ENCODE measurements around the gene CLCF1. TPM values are rescaled to one million over a fixed set of nuclear protein-coding genes. Genes with fewer than 3 reads are reported as not detected.

Gene CLCF1
- 7.5 and 8.1 TPM in 2 replicates for total RNA-seq (2014; rRNA removed; shearing (Covaris generic))

DNA sequence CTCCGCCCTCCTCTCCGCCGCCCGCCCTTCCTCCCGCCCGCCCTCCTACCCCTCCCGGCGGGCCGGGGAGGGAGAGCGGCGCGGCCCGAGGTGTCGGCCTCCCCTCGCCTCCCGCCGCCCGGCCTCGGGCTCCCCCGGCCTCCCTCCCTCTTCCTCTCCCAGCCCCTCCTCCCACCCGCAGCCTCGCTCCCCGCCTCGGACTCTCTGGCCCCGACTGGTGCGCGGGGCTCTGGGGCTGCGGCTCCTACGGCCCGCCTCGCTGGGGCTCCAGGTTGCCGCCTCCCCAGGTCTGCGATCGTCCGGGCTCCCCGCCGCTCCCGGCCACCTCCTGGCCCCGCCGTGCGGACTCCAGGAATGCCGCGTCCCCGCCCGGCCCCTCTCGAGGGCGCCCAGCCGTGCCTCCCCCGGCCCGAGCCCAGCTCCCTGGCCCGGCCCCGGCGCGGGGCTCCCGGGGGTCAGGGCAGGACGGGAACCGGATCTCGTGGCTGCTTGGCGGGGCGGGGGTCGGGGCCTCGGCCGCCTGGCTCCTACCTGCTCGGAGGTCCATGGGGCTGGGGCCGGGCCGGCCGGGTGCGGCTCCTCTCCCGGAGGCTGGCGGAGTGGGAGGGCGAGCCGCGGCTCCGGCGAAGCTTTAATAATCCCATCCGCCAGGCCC lies at the start of gene CLCF1:
CLCF1 (minus strand) TSS at position 606 of the 655 bp plus-strand sequence; CDS start at position 547, 59 bp downstream.
- DNase-seq (ENCODE audit: low spot score), result no peak

DNA sequence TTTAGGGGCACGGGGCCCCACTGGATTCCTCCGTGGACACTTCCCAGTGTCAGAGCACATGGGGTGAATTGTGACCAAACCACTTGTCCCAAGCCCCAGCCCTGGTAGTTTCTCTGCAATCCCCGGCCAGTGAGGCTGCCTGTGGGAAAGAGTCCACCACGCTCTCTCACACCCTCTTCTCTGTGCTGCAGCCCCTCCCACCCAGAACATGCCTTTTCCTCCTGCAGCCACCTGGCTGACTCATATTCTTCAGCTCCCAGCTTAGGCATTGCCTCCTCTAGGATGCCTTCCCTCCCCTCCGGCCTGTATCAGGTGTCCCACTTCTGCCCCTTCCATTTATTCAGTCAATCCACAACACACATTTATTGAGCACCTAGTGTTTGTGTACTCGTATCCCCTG lies 49.5 kb upstream of the CLCF1 start:
- DNase-seq (ENCODE audit: low spot score), result no peak

DNA sequence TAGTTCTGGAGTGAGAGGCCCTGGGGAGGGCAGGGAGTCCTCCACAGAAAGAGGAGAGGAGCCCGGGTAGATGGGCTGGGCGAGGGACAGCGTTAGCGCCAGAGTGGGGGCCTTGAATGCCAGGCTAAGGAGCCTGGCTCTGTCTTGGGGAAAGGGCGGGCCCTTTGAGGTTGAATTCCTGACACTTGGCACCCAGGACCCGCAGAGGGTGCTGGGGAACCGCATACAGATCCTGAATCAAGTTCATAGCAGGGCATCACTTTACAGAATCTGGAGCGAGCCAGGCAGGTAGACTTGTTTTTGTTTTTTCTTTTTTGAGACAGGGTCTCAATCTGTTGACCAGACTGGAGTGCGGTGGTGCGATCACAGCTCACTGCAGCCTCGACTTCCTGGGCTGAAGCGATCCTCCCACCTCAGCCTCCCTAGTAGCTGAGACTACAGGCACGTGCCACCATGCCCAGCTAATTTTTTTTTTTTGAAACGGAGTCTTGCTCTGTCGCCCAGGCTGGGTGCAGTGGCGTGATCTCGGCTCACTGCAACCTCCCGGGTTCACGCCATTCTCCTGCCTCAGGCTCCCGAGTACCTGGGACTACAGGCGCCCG lies 48.1 kb upstream of the CLCF1 start:
- no peak for DNase-seq (ENCODE audit: low spot score)

DNA sequence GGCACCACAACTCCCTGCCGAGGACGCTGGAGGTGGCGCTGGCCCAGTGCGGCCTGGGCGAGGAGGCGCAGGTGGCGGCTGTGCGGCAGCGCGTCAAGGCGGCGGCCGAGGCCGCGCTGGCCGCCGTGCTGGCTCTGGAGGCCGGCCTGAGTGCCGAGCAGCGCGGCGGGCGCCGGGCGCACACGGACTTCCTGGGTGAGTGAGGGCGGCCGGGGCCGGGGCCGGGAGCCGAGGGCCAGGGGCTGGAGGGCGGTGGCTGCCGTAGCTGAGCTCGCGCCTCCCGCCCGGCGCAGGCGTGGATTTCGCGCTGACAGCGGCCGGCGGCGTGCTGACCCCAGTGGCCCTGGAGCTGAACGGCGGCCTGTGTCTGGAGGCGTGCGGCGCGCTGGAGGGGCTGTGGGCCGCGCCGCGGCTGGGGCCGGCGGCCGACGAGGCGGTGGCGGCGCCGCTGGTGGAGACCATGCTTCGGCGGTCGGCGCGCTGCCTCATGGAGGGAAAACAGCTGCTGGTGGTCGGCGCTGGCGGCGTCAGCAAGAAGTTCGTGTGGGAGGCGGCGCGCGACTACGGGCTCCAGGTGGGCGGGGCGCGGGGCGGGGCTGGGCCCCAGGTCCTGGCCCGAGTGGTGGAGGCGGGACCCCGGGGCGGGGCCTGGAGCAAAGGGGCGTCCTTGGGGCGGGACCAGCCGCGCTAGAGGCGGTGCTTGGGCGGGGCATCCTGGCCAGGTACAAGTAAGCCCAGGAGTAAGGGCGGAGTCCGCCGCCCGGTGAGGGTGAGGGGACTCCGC lies 47.4 kb upstream of the CLCF1 start:
- peak; percentile 67 for DNase-seq (ENCODE audit: low spot score)

DNA sequence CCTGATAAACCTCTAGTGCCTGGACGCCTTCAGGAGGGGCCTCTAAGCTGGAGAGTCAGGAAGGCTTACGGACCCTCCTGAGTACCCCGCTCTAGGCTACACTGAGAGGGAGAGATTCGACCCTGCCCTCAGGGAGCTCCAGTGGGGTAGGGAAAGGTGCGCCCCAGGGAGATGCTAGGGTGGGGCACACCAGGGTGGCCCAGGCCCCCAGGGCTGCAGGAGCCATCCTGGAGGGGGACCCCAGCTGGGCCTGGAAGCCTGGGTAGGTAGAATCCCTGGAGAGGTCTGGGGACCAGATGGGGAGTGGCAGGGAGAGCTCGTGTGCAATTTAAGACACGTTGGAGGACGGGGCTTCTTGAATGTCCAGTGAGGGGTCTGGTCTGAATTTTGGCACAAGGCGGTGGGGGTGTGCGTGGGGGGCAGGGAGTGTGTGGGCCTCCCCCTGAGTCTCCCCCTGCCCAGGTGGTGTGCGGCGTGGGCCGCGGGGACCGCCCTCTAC lies 46.8 kb upstream of the CLCF1 start:
- DNase-seq (ENCODE audit: low spot score), result no peak

DNA sequence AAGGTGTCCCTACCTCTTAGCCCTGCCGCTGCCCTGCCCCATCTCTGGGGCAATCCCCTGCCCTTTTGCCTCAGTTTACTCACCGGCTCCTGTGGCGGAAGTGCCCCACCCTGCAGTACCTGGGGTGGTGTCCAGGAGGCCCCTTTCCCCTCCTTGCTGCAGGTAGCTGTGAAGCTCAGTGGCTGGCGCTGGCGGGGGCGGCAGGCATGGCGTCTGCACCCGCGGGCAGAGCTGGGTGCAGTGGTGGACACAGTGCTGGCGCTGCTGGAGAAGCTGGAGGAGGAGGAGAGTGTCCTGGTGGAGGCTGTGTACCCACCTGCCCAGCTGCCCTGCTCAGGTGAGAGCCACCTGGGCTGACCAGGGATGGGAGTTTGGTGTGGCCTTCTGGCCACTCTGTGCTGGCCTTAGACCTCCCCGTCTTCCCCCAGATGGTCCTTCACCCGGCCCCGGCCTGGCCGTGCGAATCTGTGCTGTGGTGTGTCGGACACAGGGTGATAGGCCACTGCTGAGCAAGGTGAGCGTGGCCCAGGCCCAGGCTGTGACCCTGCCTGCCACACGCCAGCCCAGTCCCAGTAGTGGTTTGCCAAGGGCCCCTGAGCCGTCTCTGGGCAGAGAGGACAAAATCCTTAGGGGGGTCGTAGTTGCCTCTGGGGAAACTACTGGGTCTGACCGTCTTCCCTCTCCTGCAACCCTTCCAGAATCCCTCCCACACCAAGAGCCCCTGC lies 46.1 kb upstream of the CLCF1 start:
- no peak for DNase-seq (ENCODE audit: low spot score)

DNA sequence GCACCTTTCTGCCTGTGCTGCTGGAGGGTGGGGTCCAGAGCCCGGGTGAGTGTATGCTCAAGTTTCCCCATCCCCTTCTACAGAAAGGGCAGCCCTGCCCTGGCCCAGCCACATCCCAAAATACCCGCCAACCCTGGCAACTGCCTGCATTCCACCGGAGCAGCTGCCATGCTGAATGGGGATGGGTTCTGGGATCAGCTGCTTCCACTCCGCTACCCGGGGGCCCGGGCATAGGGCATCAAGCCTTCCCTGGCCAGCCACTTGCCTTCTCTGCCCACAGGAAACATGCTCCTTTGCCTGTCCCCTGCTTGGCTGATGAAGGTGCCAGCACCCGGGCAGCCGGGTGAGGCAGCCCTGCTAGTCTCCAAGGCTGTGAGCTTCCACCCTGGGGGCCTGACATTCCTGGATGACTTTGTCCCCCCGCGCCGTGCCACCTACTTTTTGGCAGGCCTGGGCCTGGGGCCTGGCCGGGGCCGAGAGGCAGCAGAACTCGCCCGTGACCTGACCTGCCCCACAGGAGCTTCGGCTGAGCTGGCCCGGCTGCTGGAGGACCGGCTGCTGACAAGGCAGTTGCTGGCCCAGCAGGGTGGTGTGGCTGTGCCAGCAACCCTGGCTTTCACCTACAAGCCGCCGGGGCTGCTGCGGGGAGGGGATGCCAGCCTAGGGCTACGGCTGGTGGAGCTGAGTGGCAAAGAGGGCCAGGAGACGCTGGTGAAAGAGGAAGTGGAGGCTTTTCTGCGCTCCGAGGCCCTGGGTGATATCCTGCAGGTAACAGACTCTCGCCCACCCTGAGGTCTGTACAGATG lies 45.3 kb upstream of the CLCF1 start:
- no peak for DNase-seq (ENCODE audit: low spot score)

DNA sequence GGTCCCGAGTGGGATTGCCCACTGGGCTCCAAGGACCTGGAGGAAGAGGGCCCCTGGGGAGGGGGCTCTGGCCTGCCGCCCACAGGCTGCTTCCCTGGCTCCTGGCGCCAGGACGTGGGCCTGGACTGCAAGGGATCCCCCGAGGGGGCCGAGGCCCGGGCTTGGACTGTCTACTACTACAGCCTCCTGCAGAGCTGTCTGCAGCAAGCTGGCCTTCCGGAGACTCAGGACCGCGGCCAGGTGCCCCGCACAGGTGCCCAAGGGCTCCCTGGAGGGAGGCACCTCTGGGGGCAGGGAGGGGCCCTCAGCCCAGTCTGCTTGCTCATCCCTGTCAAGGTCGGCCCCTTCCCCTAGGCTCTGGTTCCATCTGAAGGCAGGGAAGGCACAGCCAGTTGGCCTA lies 44.0 kb upstream of the CLCF1 start:
- DNase-seq (ENCODE audit: low spot score), result no peak

DNA sequence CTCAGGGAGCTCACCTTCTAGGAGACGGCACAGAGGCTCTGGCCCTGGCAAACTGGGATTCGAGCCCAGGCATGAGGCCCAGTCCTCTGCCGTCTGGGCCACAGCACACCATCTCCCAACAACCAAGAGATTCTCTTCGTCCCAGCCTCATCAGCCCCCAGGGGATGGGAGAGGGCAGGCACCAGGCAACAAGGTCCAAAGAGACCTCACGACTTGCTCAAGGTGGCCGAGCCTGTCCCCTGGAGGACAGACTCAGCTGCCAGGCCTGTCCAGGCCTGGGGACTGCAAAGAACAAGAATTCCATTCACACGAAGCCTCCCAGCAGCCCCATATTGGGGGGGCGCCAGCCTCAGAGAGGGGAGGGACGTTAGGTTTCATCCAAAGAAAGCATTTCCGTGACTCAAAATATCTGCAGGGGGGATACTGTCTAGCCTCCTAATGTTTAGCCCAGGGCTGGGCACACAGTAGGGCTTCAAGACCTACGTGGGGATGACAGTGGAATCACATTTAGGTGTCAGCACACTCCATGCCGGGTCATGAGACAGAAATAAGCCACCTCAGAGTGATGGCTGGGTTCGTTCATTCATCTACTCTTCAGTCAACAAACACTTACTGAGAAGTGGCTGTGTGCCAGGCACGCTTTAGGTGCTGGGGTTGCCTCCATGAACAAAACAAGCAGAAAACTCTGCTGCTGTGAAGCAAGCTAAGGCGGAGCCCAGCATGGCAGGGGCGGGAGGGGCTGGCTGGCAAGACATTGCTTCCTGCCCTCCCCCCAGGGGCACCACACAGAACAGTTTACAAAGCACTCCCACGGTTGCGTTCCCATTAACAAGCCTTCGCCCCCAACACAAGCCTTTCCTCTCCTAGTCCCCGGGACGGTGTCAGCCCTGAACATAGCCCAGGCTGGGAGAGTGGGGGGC lies 43.3 kb upstream of the CLCF1 start:
- DNase-seq (ENCODE audit: low spot score), result peak; percentile 42

DNA sequence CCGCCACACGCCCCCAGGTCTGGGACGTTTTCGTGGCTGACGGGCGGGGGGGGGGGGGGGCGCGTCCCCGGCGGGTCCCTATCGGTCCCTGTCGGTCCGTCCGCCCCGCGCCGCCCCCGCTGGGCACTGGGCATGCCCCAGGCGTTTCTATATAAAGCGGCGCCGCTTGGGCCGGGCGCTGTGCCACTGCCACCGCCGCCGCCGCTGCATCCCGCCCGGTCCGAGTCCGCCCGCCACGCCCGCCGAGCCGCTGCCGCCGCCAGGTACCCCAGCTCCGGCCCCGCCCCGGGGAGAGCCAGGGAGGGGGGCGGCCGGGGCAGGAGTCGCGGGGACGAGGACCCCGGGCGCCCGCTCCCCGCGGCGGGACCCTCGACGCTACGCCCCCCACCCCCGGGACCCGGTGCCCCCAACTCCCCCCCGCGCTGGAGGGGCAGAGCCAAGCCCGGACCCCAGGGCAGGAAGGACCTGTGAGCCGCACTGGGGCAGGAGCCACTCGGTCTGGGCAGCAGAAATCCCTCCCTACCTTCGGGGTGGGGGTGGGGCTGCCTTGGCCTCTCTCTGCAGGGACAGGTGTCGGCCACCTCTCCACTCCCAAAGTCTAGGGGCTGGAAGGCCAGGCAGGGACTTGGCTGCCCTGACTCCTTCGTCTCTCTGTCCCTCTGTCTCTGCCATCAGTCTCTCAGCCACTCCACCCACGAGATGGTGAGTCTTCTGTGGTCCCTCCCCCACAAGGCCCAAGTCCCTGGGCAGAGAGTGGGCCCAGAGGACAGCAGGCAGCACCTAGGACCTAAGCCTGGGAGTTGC lies 42.3 kb upstream of the CLCF1 start, which contains the start of gene CARNS1:
CARNS1 (plus strand) TSS at position 178 of the 804 bp plus-strand sequence; CDS start at position 700, 522 bp downstream.
- no peak for DNase-seq (ENCODE audit: low spot score)

DNA sequence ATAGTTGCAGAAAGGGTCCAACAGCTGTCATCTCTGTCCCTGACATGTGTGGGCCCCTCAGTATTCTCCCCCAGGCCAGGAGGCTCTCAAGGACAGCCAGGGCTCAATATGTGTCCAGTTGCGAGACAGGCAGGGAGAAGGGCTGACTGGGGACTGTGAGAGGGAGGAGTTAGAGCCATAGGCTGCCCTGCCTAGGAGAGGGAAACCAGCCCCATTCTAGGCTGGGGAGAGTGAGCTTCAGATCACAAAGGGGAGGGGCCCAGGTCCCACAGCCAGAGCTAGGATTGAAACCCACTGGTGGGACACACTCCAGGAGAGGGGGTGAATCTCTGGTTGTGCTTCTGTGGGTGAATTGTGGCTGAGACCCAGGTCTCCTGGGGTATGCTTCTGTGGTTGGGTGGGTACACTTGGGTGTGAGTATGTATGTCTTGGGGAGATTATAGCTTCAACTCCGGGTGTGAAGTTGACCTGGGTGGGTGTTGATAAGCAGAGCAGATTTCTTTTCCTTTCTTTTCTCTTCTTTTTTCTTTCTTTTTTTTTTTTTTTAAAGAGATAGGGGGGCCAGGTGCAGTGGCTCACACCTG lies 40.0 kb upstream of the CLCF1 start:
- no peak for DNase-seq (ENCODE audit: low spot score)

DNA sequence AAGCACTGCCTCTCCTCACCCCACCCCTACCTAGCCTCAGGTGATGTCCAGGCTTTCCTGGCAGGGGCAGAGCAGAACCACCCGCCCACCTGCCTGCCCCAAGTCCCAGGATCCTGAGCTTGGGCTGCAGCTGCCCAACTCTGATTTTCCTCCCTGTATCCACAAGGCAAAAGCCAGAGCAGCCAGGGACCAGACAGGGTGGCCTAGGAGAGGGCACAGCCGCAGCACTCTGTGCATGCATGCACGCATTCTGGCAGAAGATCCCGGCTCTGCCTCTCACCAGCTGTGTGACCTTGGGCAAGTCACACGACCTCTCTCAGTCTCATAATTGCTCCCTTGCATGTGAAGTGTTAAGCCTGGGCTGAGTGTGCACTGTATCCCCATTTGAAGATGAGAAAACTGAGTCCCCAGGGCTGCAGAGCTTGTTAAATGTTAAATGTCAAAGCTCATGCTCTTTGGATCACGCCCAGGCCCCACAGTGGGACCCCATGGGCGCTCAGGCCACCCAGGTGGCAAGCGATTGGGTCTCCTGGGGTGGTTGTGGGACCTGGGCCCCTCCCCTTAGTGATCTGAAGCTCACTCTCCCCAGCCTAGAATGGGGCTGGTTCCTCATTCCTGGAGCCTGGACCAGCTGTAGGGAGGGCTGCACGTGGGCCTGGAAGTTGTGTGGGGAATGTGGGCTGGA lies 39.2 kb upstream of the CLCF1 start:
- no peak for DNase-seq (ENCODE audit: low spot score)

DNA sequence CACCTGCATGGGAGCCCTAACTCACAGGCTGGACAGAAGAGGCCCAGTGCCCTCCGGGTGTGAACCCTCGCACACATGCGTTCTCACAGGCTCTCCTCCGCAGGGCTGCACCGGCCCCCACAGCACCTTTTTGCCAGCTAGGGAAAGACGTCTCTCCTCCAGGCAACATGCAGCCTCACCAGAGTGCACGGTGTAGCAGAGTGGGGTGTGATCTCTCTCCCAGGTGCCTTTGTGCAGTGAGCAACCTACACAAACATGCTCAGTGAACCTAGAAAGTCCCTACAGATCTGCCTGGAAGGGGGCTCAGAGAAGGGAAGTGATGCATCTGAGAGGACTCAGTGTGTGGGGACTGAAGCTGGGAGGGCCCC lies 38.4 kb upstream of the CLCF1 start:
- DNase-seq (ENCODE audit: low spot score), result no peak

DNA sequence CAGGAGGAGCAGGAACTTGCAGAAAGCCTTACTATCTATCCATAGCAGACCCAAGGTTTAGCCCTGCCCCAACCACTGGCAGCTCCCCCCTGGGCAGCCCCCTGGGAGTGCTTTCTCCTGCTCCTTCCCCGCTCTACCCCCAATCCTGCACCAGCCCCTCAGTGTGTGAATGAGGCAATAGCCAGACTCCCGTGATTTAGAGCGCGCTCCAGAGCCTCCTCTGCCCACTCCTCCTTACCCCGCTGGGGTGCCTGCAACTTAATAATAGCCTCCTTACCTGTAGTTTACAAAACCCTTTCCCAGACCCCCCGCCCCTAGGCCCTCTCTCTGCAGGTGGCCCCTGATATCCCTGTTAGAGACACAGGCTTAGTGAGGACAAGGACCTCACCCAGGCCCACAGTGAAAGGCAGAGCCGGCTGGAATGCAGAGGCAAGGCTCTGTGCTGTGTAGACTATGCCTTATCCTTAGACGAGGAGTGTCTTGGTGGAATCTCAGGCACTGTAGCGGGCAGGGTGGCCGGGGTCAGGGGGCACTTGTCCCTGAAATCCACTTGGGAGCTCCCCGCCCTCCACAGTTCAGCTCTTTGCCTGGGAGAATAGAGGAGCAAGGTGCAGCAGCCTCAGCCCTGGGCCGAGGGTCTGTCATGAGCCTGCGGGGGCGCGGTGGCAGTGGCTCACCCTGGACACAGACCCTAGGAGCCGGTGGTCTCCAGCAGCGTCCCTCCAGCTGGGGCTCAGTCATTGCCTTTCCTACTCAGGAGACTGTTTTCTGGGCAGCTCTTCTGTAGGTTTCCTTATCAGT lies 37.8 kb upstream of the CLCF1 start:
- DNase-seq (ENCODE audit: low spot score), result no peak

DNA sequence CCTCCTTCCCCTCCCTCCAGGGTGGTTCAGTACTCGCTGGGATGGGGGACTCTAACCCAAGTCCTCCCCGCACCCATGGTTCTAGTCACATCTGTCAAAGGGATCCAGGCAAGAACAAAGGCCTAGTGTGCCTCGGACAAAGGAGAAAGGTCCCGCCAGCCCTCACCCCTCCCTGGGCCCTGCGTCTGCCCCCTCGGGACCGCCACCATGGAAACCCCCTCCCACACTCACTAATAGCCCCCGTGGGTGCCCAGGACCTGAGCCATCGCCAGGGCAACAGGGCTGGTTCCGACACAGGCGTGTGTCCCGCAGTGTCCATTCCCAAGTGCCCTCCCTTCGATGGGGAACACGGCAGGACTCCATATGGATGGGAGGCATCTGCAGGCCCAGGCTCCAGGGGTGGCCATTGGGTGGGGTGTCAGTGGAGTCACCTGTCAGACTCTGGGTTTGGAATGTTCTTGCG lies 37.0 kb upstream of the CLCF1 start:
- no peak for DNase-seq (ENCODE audit: low spot score)

DNA sequence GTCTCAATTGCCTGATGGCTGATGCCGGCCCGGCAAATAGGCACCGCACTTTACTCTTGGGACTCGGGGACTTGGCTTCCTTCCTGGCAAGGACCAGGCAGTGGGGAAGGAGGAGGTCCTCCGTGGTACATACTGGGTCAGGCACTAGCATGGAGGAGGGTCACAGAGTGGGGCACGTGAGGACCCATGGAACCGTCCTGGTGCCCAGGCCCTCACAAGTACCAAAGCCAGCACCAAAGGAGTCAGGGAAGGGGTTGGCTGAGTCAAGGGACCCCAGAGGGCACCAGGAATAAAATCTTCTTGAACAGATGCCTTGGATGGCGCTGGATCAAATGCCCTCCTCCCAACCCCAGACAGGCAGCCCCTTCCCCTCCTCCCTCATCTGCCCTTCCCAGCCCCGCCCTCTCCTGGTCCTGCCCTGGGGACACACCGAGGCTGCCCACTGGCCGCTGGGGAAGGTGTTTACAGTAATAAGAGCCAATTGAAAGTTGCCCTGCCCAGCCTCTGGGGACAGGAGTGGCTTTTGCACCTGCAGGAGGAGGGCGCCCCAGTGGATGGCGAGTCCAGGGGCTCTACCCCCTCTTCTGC lies 36.5 kb upstream of the CLCF1 start:
- no peak for DNase-seq (ENCODE audit: low spot score)

DNA sequence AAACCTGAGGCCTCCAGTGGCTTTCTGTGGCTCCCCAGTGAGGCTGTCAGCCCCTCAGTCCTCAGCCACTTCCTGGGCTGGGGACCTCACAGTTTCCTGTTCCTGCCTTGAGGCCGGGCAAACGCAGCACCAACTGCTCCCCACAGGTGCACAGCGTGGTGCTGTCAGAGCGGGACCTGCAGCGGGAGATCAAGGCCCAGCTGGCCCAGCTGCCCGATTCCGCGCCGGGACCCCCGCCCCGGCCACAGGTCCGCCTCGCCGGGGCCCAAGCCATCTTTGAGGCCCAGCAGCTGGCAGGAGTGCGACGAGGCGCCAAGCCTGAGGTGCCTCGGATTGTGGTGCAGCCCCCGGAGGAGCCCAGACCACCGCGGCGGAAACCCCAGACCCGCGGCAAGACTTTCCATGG lies 35.9 kb upstream of the CLCF1 start:
- no peak for DNase-seq (ENCODE audit: low spot score)

Measured in A172 (cell line).